ENCODE measurements around the gene AIP. TPM values are rescaled to one million over a fixed set of nuclear protein-coding genes. Genes with fewer than 3 reads are reported as not detected.

AIP gene
- total and polyA plus RNA-seq, 7 donors, result 71.2 to 120 (median 103) TPM

DNA sequence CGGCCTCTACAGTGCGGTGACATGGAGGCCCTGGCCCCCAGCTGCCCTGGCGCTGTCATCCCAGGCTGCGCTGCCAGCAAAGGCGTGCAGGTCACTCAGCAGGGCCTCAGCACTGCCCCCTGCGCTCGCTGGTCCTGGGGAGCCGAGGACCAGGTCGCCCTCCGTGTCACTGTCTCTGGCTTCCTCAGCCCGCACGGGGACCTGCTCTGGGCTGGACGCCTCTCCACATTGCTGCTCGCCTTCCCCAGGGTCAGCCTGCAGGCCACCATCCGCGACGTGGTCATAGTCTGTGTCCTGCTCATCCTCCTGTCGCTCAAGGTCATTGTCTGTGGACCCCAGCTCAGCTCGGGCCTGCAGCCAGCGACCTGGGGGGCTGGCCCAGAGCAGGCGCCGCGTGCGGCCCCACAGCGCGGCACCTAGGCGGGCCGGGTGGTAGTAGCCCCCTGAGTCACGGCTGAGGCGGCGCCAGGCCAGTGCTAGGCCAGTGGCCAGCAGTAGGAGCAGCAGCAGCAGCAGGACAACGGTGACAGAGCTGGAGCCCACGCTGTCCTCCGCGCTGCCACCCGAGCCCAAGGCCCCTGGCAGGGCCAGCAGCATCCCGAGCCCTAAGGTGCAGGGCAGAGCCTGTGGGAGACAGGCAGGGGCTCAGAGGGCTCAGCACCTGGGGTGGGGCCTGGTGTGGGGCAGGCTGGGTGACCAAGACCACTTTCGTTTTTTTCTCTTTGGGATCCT, 46.9 kb upstream of the AIP start:
- no peak for TF ChIP-seq POLR2AphosphoS5 (IDR thresholded peaks at IDR 0.05)
- no peak for TF ChIP-seq EP300 (IDR thresholded peaks at IDR 0.05)
- TF ChIP-seq, protein P1, sequence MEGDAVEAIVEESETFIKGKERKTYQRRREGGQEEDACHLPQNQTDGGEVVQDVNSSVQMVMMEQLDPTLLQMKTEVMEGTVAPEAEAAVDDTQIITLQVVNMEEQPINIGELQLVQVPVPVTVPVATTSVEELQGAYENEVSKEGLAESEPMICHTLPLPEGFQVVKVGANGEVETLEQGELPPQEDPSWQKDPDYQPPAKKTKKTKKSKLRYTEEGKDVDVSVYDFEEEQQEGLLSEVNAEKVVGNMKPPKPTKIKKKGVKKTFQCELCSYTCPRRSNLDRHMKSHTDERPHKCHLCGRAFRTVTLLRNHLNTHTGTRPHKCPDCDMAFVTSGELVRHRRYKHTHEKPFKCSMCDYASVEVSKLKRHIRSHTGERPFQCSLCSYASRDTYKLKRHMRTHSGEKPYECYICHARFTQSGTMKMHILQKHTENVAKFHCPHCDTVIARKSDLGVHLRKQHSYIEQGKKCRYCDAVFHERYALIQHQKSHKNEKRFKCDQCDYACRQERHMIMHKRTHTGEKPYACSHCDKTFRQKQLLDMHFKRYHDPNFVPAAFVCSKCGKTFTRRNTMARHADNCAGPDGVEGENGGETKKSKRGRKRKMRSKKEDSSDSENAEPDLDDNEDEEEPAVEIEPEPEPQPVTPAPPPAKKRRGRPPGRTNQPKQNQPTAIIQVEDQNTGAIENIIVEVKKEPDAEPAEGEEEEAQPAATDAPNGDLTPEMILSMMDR (IDR thresholded peaks at IDR 0.05), result no peak
- no peaks in the 10 kb centered on the region for H3K9me3 ChIP-seq
- no peak for DNase-seq
- intact Hi-C loops (cut with DNase I), result no loop called here
- no peaks in the 10 kb centered on the region for H3K27me3 ChIP-seq
- peak overlapping the region; percentile 17 to 49 (median 22) for H3K27ac ChIP-seq
- WGBS, 2 donors, result 79 to 89% methylated on average over 38 of the region's 38 CpGs
- peaks cover 0 to 27% (median 16%) of the 10 kb centered on the region in 4 donors for H3K4me1 ChIP-seq
- H3K4me3 ChIP-seq, result no peak overlapping the region
- H3K36me3 ChIP-seq, result peaks cover 17 to 87% (median 50%) of the 10 kb centered on the region in 4 donors

DNA sequence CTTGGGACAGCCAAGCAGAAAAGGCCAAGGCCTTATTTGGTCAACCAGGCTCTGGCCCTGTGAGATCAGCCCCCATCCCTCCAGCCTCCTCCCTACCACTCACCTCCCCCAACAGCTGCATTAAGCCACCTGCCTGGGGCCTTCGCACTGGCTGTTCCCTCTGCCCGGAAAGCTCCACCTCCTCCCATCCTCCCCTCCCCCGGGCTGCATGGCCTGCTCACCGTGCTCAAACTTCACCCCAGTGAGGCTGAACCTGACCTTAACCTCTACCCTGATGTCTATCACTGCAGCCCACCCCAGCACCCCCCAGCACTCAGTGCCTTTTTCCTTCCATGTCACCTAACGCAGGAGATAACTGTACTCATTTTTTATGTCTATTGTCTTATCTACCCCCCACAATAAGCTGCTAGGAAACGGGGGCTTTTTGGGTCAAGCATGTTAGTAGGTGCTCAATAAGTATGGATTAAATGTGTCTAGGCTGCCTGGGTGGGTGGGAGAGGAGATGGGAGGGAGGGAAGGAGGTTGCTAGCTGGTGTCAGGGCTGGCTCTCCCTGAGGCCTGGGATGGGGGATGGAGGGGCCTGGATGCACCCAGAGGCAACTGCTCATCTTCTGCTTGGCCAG, 46.3 kb upstream of the AIP start:
- Histone ChIP-seq H3K27me3 (no peaks in the 10 kb centered on the region), H3K4me1 (peaks cover 0 to 28% (median 16%) of the 10 kb centered on the region in 4 donors), H3K27ac (peak overlapping the region in 3 of 4 donors; percentile 31 to 49 (median 37)), H3K9me3 (no peaks in the 10 kb centered on the region), H3K36me3 (peaks cover 17 to 87% (median 51%) of the 10 kb centered on the region in 4 donors), H3K4me3 (no peak overlapping the region)
- TF ChIP-seq, protein P1 (IDR thresholded peaks at IDR 0.05), result no peak
- TF ChIP-seq EP300 (IDR thresholded peaks at IDR 0.05), result no peak
- WGBS, 2 donors, result 36 to 56% methylated on average over 6 of the region's 6 CpGs
- intact Hi-C loops (cut with DNase I), result no loop called here
- no peak for DNase-seq

DNA sequence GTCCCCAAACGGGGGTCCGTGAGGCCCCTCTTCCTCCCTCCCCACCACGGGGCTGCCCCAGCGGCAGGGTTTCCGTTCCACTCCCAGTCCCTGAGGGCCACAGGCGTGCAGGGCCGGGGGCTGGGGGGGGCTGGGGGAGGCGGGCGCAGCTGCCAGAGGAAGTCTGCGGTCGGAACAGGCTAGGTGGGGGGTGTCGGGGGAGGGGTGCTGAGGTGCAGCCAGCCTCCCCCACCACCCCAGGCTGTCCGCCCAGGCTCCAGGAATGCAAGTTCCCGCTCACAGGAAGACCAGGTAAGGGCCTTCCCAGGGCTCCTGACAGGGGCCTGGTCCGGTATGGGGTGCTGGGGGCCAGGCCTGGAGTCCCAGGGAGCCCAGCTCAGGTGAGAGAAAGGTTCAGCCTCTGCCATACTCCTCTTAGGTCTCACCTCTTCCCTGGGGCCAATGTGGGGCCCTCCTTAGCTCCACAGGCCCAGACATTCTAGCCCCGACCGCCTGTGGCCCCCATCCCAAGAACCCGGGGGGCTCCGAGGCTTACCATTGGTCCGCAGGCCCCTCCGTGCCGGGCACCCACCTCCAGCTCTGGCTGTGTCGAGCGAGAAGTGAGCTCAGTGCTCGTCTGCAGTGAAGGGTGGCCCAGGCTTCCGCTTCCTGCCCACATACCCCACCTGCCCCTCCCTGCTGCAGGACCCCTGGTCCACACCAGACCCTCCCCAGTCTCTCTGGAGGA, 45.6 kb upstream of the AIP start, which contains the start of gene PTPRCAP:
Gene PTPRCAP (minus strand): TSS at position 601 of the 727 bp plus-strand sequence. CDS start 63 bp downstream, at position 538.
- intact Hi-C loops (cut with DNase I), result no loop called here
- DNase-seq, result no peak
- Histone ChIP-seq H3K9me3 (no peaks in the 10 kb centered on the region), H3K4me1 (peaks cover 0 to 33% (median 20%) of the 10 kb centered on the region in 4 donors), H3K36me3 (peaks cover 12 to 87% (median 49%) of the 10 kb centered on the region in 4 donors), H3K27me3 (no peaks in the 10 kb centered on the region), H3K4me3 (peak within 1 kb of the TSS in 1 of 4 donors; percentile 4), H3K27ac (peak within 1 kb of the TSS; percentile 31 to 49 (median 34))
- no peak for TF ChIP-seq POLR2A (IDR thresholded peaks at IDR 0.05)
- TF ChIP-seq EP300 (IDR thresholded peaks at IDR 0.05), result no peak
- TF ChIP-seq POLR2AphosphoS5 (IDR thresholded peaks at IDR 0.05), result no peak
- TF ChIP-seq, protein P1 (IDR thresholded peaks at IDR 0.05), result no peak
- WGBS, 2 donors, result 45 to 76% methylated on average over 26 of the region's 26 CpGs

DNA sequence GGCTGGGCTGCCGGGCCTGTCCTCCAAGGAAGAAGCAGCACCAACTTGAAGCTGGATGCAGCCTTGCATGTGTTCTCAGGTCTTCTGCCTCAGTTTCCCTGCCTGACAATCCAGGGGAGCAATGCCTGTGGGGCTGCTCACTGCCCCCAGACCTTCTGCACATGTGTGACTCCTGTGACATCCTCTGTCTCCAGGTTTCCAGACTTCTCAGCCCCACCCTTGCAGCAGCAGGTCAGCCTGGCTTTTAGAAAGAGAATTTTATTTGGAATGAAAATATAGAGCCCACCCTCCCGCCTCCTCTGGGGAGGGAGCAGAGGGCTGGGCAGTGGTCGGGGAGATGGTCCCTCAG, 45.0 kb upstream of the AIP start:
- no peaks in the 10 kb centered on the region for H3K27me3 ChIP-seq
- WGBS, 2 donors, result 48 to 70% methylated on average over 3 of the region's 3 CpGs
- no peak for TF ChIP-seq EP300 (IDR thresholded peaks at IDR 0.05)
- TF ChIP-seq POLR2AphosphoS5 (IDR thresholded peaks at IDR 0.05), result no peak
- TF ChIP-seq POLR2A (IDR thresholded peaks at IDR 0.05), result no peak
- TF ChIP-seq, protein P1 (IDR thresholded peaks at IDR 0.05), result no peak
- H3K9me3 ChIP-seq, result no peaks in the 10 kb centered on the region
- DNase-seq, result no peak
- intact Hi-C loops (cut with DNase I), result no loop called here
- no peak overlapping the region for H3K4me3 ChIP-seq
- peaks cover 0 to 38% (median 26%) of the 10 kb centered on the region in 4 donors for H3K4me1 ChIP-seq
- no peak overlapping the region for H3K27ac ChIP-seq
- H3K36me3 ChIP-seq, result peaks cover 8 to 83% (median 44%) of the 10 kb centered on the region in 4 donors
